Thymus (tissue), 11 donors: ENCODE results near the gene INTS15. TPM values are rescaled to one million over a fixed set of nuclear protein-coding genes. Genes with fewer than 3 reads are reported as not detected.

Experiments
- DNase-seq, 9 donors: peaks; one replicate each; pipeline ENCODE4 v3.0.0-alpha.2; 2013; ENCODE audit warnings: low spot score in 9 of 9, low read depth in 6 of 9, missing footprints in 1 of 9
- H3K27ac ChIP-seq, 2 donors: one replicate each; pipeline ENCODE4 v1.5.1; 2013; ENCODE audit warnings: control low read depth in 1 of 2, low read depth in 1 of 2, low read length in 1 of 2, mild to moderate bottlenecking in 1 of 2, moderate library complexity in 1 of 2
- H3K27me3 ChIP-seq, 2 donors: one replicate each; pipeline ENCODE4 v1.5.1; 2013; ENCODE audit warnings: low read length in 1 of 2; ENCODE audit not compliant: control insufficient read depth in 2 of 2, insufficient read depth in 1 of 2
- H3K36me3 ChIP-seq, 2 donors: one replicate each; pipeline ENCODE4 v1.5.1; 2013; ENCODE audit warnings: low read length in 1 of 2, mild to moderate bottlenecking in 1 of 2, moderate library complexity in 1 of 2; ENCODE audit not compliant: control insufficient read depth in 2 of 2, insufficient read depth in 2 of 2
- H3K4me1 ChIP-seq, 2 donors: one replicate each; pipeline ENCODE4 v1.5.1; 2013; ENCODE audit warnings: low read length in 2 of 2; ENCODE audit not compliant: control insufficient read depth in 2 of 2, insufficient read depth in 2 of 2
- H3K4me3 ChIP-seq, 2 donors: one replicate each; pipeline ENCODE4 v1.5.1; 2013; ENCODE audit warnings: low read length in 2 of 2, control low read depth in 1 of 2, mild to moderate bottlenecking in 1 of 2
- H3K9me3 ChIP-seq, 2 donors: one replicate each; pipeline ENCODE4 v1.5.1; 2013; ENCODE audit warnings: low read length in 1 of 2, mild to moderate bottlenecking in 1 of 2; ENCODE audit not compliant: control insufficient read depth in 2 of 2, insufficient read depth in 1 of 2
- WGBS: extraction: QIAGEN DNeasy Blood & Tissue Kit; methylation state at CpG from one replicate; pipeline ENCODE4 v1.1.7; 2013; 5-methylcytosine and 5-hydroxymethylcytosine counted together
- polyA plus RNA-seq: library from polyadenylated mRNA; stranded (reverse); fragments of 200-250 nt; gene quantifications from one replicate; pipeline ENCODE4 v1.2.3, GENCODE V29; 2013
- total RNA-seq: library from RNA; stranded (reverse); fragments of 120-200 nt; gene quantifications from one replicate; pipeline ENCODE4 v1.2.4, GENCODE V29; 2013
- donor health status: healthy.

The INTS15 gene
- total and polyA plus RNA-seq, 2 donors, result 16.8 to 28.7 TPM

GRCh38 chr7:6656413-6656812, 66.6 kb downstream of the INTS15 start:
- H3K36me3 ChIP-seq, result peaks cover 25 to 40% of the 10 kb centered on the region in 2 donors
- peaks cover 19 to 29% of the 10 kb centered on the region in 2 donors for H3K9me3 ChIP-seq
- DNase-seq, result no peak
- peaks cover 0 to 5% of the 10 kb centered on the region in 2 donors for H3K4me1 ChIP-seq
- H3K27me3 ChIP-seq, result no peaks in the 10 kb centered on the region
- no peak overlapping the region for H3K4me3 ChIP-seq
- 99% methylated on average over 9 of the region's 9 CpGs for WGBS
- no peak overlapping the region for H3K27ac ChIP-seq

Other genes with a start within 250 kb of the INTS15 start
- gene FAM220A, start 241.1 kb upstream of the INTS15 start, total RNA-seq, result 19.7 TPM
- gene FAM220A, start 241.1 kb upstream of the INTS15 start, polyA plus RNA-seq, result 17.1 TPM
- 67.7 TPM for gene RAC1, start 215.5 kb upstream of the INTS15 start, total RNA-seq
- 209 TPM for gene RAC1, start 215.5 kb upstream of the INTS15 start, polyA plus RNA-seq
- gene DAGLB, start 142.1 kb upstream of the INTS15 start, total RNA-seq, result 11.1 TPM
- 19.4 TPM for gene DAGLB, start 142.1 kb upstream of the INTS15 start, polyA plus RNA-seq
- gene KDELR2, start 105.9 kb upstream of the INTS15 start, total RNA-seq, result 21.9 TPM
- gene KDELR2, start 105.9 kb upstream of the INTS15 start, polyA plus RNA-seq, result 46.8 TPM
- gene GRID2IP, start 38.6 kb upstream of the INTS15 start, total RNA-seq, result 0.28 TPM
- gene GRID2IP, start 38.6 kb upstream of the INTS15 start, polyA plus RNA-seq, result 0.46 TPM
- gene ZDHHC4, start 12.6 kb upstream of the INTS15 start, total RNA-seq, result 50.0 TPM
- gene ZDHHC4, start 12.6 kb upstream of the INTS15 start, polyA plus RNA-seq, result 38.2 TPM
- 2.8 TPM for gene ZNF853, start 25.6 kb downstream of the INTS15 start, total RNA-seq
- gene ZNF853, start 25.6 kb downstream of the INTS15 start, polyA plus RNA-seq, result 3.3 TPM
- 8.0 TPM for gene ZNF316, start 47.3 kb downstream of the INTS15 start, total RNA-seq
- 40.3 TPM for gene ZNF316, start 47.3 kb downstream of the INTS15 start, polyA plus RNA-seq
- 24.7 TPM for gene ZNF12, start 116.9 kb downstream of the INTS15 start, total RNA-seq
- gene ZNF12, start 116.9 kb downstream of the INTS15 start, polyA plus RNA-seq, result 21.5 TPM
- 0.14 TPM for gene RSPH10B2, start 164.1 kb downstream of the INTS15 start, total RNA-seq
- 0.25 TPM for gene RSPH10B2, start 164.1 kb downstream of the INTS15 start, polyA plus RNA-seq
- 132 TPM for gene CCZ1B, start 236.3 kb downstream of the INTS15 start, total RNA-seq
- 62.4 TPM for gene CCZ1B, start 236.3 kb downstream of the INTS15 start, polyA plus RNA-seq